ENCODE results near the gene ATP13A1.

ATP13A1 gene

DNA sequence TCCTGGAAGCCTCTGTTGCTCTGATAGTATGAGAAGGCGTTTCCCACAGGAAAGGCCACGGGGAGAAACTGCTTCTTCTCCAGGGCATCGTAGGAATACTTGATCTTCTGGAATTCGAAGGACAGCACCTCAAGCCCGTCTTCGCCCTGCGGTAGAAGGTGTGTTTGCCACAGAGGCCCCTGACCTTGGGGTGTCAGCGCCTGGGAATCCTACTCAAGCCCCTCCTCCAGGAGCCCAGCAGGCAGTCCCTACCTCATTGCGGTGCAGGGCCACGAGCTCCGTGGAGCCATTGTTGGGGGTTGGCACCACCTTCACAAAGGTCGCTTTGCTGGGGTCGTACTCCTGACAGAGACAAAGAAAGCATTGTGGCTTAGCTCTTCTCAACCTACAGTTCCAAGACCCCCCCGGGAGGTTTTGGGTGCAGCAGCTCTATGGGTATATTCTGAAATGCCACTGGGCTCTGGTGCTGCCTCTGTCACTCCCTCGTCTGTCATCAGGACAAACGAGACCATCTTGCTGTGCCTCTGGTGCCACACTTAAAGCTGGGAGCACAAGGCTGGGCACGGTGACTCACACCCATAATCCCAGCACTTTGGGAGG, 3.7 kb downstream of the ATP13A1 start:
- no peak overlapping the region for H3K4me3 ChIP-seq (ENCODE audit: control insufficient read depth, low read depth, low read length)
- DNase-seq (ENCODE audit: low read depth), result no peak
- TF ChIP-seq, protein P1, sequence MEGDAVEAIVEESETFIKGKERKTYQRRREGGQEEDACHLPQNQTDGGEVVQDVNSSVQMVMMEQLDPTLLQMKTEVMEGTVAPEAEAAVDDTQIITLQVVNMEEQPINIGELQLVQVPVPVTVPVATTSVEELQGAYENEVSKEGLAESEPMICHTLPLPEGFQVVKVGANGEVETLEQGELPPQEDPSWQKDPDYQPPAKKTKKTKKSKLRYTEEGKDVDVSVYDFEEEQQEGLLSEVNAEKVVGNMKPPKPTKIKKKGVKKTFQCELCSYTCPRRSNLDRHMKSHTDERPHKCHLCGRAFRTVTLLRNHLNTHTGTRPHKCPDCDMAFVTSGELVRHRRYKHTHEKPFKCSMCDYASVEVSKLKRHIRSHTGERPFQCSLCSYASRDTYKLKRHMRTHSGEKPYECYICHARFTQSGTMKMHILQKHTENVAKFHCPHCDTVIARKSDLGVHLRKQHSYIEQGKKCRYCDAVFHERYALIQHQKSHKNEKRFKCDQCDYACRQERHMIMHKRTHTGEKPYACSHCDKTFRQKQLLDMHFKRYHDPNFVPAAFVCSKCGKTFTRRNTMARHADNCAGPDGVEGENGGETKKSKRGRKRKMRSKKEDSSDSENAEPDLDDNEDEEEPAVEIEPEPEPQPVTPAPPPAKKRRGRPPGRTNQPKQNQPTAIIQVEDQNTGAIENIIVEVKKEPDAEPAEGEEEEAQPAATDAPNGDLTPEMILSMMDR (IDR thresholded peaks at IDR 0.05; ENCODE audit: control insufficient read depth, insufficient read depth, low read depth, low read length, missing control alignments), result no peak

DNA sequence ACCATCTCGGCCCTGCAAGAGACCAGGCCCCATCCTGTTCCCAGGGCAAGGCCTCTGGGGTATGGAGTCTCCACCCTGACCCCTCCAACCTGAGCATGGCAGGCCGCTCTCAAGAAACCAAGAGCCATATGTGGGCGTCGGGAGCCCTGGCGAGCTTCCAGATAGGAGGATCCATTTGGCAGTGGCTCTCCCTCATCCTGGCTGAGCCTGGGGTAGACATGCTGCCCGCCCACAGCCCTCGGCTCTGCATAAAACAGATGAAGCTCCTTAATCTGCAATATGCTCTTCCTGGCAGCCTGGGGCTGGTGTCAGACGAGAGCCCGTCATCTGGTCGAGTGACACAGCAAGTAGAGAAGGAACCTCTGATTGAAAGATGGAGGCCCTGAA, 6.1 kb downstream of the ATP13A1 start:
- no peak overlapping the region for H3K4me3 ChIP-seq (ENCODE audit: control insufficient read depth, low read depth, low read length)
- DNase-seq (ENCODE audit: low read depth), result no peak
- TF ChIP-seq, protein P1 (IDR thresholded peaks at IDR 0.05; ENCODE audit: control insufficient read depth, insufficient read depth, low read depth, low read length, missing control alignments), result no peak

- TF ChIP-seq, protein P1 (IDR thresholded peaks at IDR 0.05; ENCODE audit: control insufficient read depth, insufficient read depth, low read depth, low read length, missing control alignments), result no peak
- DNase-seq (ENCODE audit: low read depth), result no peak
- no peak overlapping the region for H3K4me3 ChIP-seq (ENCODE audit: control insufficient read depth, low read depth, low read length)
Observed at GRCh38 chr19:19656451-19657396, 6.8 kb downstream of the ATP13A1 start.

- no peak for DNase-seq (ENCODE audit: low read depth)
- no peak overlapping the region for H3K4me3 ChIP-seq (ENCODE audit: control insufficient read depth, low read depth, low read length)
- TF ChIP-seq, protein P1 (IDR thresholded peaks at IDR 0.05; ENCODE audit: control insufficient read depth, insufficient read depth, low read depth, low read length, missing control alignments), result no peak
Observed at GRCh38 chr19:19655641-19656343, 7.7 kb downstream of the ATP13A1 start.

DNA sequence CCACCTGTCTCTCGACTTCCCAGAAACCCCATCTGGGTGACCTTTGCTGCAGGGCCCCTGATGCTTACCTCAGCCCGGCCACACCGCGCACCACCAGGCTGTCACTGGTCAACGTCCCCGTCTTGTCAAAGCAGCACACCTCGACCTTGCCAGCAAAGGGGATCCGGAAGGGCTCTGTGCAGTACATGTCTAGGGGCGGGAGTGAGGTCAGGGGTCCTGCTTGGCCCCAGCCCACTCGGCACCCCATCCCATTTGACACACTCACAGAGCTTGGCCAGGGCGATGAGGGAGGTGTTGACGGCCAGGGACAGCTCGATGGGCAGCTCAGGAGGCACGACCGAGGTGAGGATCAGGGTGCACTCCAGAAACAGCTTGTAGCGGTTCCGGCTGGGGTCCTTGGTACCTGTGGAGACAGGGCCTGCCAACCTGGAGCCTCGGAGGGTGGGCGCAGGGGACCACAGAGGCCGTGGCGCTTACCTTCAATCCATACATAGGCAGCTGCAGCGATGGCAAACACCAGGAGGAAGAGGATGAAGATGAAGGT, 8.4 kb downstream of the ATP13A1 start:
- TF ChIP-seq, protein P1 (IDR thresholded peaks at IDR 0.05; ENCODE audit: control insufficient read depth, insufficient read depth, low read depth, low read length, missing control alignments), result no peak
- DNase-seq (ENCODE audit: low read depth), result no peak
- no peak overlapping the region for H3K4me3 ChIP-seq (ENCODE audit: control insufficient read depth, low read depth, low read length)

DNA sequence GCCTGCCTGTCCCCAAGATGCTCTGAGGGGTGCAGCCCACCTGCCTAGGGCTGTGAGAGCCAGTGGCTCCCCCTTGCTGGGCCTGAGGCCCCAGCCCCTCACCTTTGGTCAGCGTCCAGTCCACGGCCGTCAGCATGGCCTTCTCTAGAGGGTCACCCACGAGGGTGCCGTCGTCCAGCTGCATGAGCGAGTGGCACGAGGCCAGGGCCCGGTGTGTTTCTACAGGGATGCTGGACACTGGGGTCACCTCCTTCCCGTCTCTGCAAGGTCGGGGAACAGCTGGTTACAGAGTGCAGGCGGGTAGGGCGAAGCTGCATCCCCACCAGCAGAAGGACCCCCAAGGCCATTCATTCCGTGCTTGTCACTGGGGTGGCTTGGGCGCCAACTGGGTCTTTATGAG, 9.0 kb downstream of the ATP13A1 start:
- no peak for DNase-seq (ENCODE audit: low read depth)
- H3K4me3 ChIP-seq (ENCODE audit: control insufficient read depth, low read depth, low read length), result no peak overlapping the region
- TF ChIP-seq, protein P1 (IDR thresholded peaks at IDR 0.05; ENCODE audit: control insufficient read depth, insufficient read depth, low read depth, low read length, missing control alignments), result no peak

All from AG09309 (cell line).